ENCODE measurements around the gene ZMYND11. TPM values are rescaled to one million over a fixed set of nuclear protein-coding genes. Genes with fewer than 3 reads are reported as not detected.

ZMYND11 gene
- polyA plus RNA-seq, 3 donors: 7.0 to 11.8 (median 8.8) TPM

GRCh38 chr10:89248-89647, 46.0 kb upstream of the ZMYND11 start:
- Mint-ChIP-seq H3K36me3 (no peaks in the 10 kb centered on the region), H3K4me3 (no peak overlapping the region), H3K4me1 (no peaks in the 10 kb centered on the region), H3K27ac (peak overlapping the region in 1 of 7 donors; percentile 60), H3K9me3 (peaks cover 0 to 1% (median 0%) of the 10 kb centered on the region in 7 donors), H3K27me3 (ENCODE audit: low read depth in 3 of 3) (peaks cover 0 to 7% (median 3%) of the 10 kb centered on the region in 3 donors)
- Histone ChIP-seq H3K9ac (ENCODE audit: insufficient read depth, low read length, poor library complexity, severe bottlenecking) (no peak overlapping the region), H3K4me1 (ENCODE audit: control insufficient read depth in 1 of 2, insufficient read depth in 2 of 2, low read length in 2 of 2) (no peaks in the 10 kb centered on the region), H3K4me3 (replicated peaks in 1 of 3; ENCODE audit: low read depth in 2 of 3, low read length in 3 of 3) (no peak overlapping the region), H3K27me3 (ENCODE audit: control insufficient read depth in 2 of 2, insufficient read depth in 2 of 2, low read length in 2 of 2) (no peaks in the 10 kb centered on the region), H3K27ac (ENCODE audit: low read depth in 1 of 2, low read length in 2 of 2) (no peak overlapping the region), H3K79me2 (ENCODE audit: insufficient read depth, low read length) (no peaks in the 10 kb centered on the region), H3K36me3 (replicated peaks in 1 of 2; ENCODE audit: control insufficient read depth in 1 of 2, insufficient read depth in 2 of 2, low read length in 2 of 2) (no peaks in the 10 kb centered on the region), H4K20me1 (ENCODE audit: insufficient read depth, low read length) (no peaks in the 10 kb centered on the region), H3K4me2 (replicated peaks; ENCODE audit: extremely low read depth, low read length, poor library complexity, severe bottlenecking) (no peak overlapping the region), H2AFZ (ENCODE audit: insufficient read depth, low read depth, low read length, poor library complexity, severe bottlenecking) (no peak overlapping the region), H3K9me3 (replicated peaks in 1 of 2; ENCODE audit: control insufficient read depth in 1 of 2, insufficient read depth in 1 of 2, low read length in 2 of 2) (peaks cover 0 to 5% of the 10 kb centered on the region in 2 donors)
- intact Hi-C loops (cut with micrococcal nuclease): no loop called here
- WGBS (ENCODE audit: insufficient coverage): no CpG with 5 or more reads among the region's 2 CpGs
- TF ChIP-seq, protein P1, sequence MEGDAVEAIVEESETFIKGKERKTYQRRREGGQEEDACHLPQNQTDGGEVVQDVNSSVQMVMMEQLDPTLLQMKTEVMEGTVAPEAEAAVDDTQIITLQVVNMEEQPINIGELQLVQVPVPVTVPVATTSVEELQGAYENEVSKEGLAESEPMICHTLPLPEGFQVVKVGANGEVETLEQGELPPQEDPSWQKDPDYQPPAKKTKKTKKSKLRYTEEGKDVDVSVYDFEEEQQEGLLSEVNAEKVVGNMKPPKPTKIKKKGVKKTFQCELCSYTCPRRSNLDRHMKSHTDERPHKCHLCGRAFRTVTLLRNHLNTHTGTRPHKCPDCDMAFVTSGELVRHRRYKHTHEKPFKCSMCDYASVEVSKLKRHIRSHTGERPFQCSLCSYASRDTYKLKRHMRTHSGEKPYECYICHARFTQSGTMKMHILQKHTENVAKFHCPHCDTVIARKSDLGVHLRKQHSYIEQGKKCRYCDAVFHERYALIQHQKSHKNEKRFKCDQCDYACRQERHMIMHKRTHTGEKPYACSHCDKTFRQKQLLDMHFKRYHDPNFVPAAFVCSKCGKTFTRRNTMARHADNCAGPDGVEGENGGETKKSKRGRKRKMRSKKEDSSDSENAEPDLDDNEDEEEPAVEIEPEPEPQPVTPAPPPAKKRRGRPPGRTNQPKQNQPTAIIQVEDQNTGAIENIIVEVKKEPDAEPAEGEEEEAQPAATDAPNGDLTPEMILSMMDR (IDR thresholded peaks at IDR 0.05): no peak
- no peak for DNase-seq

DNA sequence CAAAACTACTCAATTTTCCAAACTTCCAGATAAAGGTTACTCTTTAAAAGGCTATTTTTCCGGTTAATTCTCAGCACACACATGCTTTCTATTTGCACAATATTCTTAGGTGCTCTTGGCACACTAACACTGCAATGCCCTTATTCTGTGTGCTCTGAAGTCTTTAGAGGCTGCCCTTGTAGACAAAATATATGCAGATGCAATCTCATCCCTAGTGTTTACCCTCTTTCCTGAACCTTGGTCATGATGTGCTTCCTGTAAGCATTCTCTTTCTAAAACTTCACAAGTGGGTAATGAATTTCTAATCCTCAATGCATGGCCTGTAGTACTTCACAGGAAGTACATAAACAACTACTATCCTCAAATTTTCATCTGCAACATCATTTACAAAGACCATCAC, 45.1 kb upstream of the ZMYND11 start:
- no peaks in the 10 kb centered on the region for H3K36me3 ChIP-seq (replicated peaks in 1 of 2; ENCODE audit: control insufficient read depth in 1 of 2, insufficient read depth in 2 of 2, low read length in 2 of 2)

More for the DNA sequence above, 45.1 kb upstream of the ZMYND11 start:
- Mint-ChIP-seq H3K27me3 (ENCODE audit: low read depth in 3 of 3) (peaks cover 3 to 7% (median 3%) of the 10 kb centered on the region in 3 donors), H3K4me1 (no peaks in the 10 kb centered on the region), H3K4me3 (no peak overlapping the region), H3K9me3 (peaks cover 0 to 7% (median 5%) of the 10 kb centered on the region in 7 donors), H3K36me3 (no peaks in the 10 kb centered on the region), H3K27ac (no peak overlapping the region)
- no peak for DNase-seq
- intact Hi-C loops (cut with micrococcal nuclease): no loop called here
- Histone ChIP-seq H4K20me1 (ENCODE audit: insufficient read depth, low read length) (no peaks in the 10 kb centered on the region), H2AFZ (ENCODE audit: insufficient read depth, low read depth, low read length, poor library complexity, severe bottlenecking) (no peak overlapping the region), H3K9ac (ENCODE audit: insufficient read depth, low read length, poor library complexity, severe bottlenecking) (no peak overlapping the region), H3K4me3 (replicated peaks in 1 of 3; ENCODE audit: low read depth in 2 of 3, low read length in 3 of 3) (no peak overlapping the region), H3K9me3 (replicated peaks in 1 of 2; ENCODE audit: control insufficient read depth in 1 of 2, insufficient read depth in 1 of 2, low read length in 2 of 2) (peaks cover under 1 to 8% of the 10 kb centered on the region in 2 donors), H3K4me1 (ENCODE audit: control insufficient read depth in 1 of 2, insufficient read depth in 2 of 2, low read length in 2 of 2) (no peaks in the 10 kb centered on the region), H3K79me2 (ENCODE audit: insufficient read depth, low read length) (no peaks in the 10 kb centered on the region), H3K27me3 (ENCODE audit: control insufficient read depth in 2 of 2, insufficient read depth in 2 of 2, low read length in 2 of 2) (no peaks in the 10 kb centered on the region), H3K27ac (ENCODE audit: low read depth in 1 of 2, low read length in 2 of 2) (no peak overlapping the region), H3K4me2 (replicated peaks; ENCODE audit: extremely low read depth, low read length, poor library complexity, severe bottlenecking) (no peak overlapping the region)
- no CpG with 5 or more reads among the region's 1 CpG for WGBS (ENCODE audit: insufficient coverage)
- TF ChIP-seq, protein P1 (IDR thresholded peaks at IDR 0.05): no peak
